Measurements from ENCODE around the gene SPTB. TPM values are rescaled to one million over a fixed set of nuclear protein-coding genes. Genes with fewer than 3 reads are reported as not detected.

Gene SPTB
- total and polyA plus RNA-seq, 10 of the 15 experiments (the other 5 are each of a cell fraction or from before 2014, with no cell fraction given), result under 0.01 to 0.04 (median 0.02) TPM; not detected in 4

- H3K4me1 ChIP-seq (ENCODE audit: control insufficient read depth, insufficient read depth, low read length), result no peaks in the 10 kb centered on the region
- CTCF ChIA-PET, result interaction anchor here (0.8 to 5.8 kb wide), 48 partner anchors 9 to 588 kb away, joined by 3 to 111 read pairs (median 8); partner anchors contain the start of genes CHURC1 and SPTB
- no peak overlapping the region for H3K4me2 ChIP-seq (ENCODE audit: control insufficient read depth, insufficient read depth)
- FAIRE-seq, result no peak
- H3K36me3 ChIP-seq (ENCODE audit: control insufficient read depth in 2 of 2, insufficient read depth in 2 of 2, low read length in 1 of 2), result no peaks in the 10 kb centered on the region
- no peaks in the 10 kb centered on the region for H4K20me1 ChIP-seq (ENCODE audit: control insufficient read depth, insufficient read depth)
- RAD21 ChIA-PET (ENCODE audit: unreplicated experiment), result interaction anchor here (0.7 to 5.6 kb wide), 32 partner anchors 10 to 382 kb away, joined by 3 to 87 read pairs (median 4); partner anchors contain the start of genes CHURC1, FNTB and SPTB
- BruUV-seq (replicated peaks), result no TSS peak
- SMC1A ChIA-PET (ENCODE audit: uncharacterized antibody, unreplicated experiment), result interaction anchor here (0.7 to 6.5 kb wide), 32 partner anchors 9 to 547 kb away, joined by 3 to 88 read pairs (median 5); partner anchors contain the start of genes CHURC1 and FNTB
- 76% methylated on average over 4 of the region's 4 CpGs for WGBS (ENCODE audit: insufficient coverage, insufficient replicate concordance, low lambda C conversion rate, missing lambda C conversion rate)
- no peak overlapping the region for H3K9ac ChIP-seq (ENCODE audit: control insufficient read depth, insufficient read depth, low read length)
- H3K27ac ChIP-seq (ENCODE audit: control insufficient read depth, insufficient read depth), result no peak overlapping the region
- no peaks in the 10 kb centered on the region for H3K79me2 ChIP-seq (ENCODE audit: control insufficient read depth, insufficient read depth, low read length)
- in situ Hi-C loops (cut with MboI), result loop anchor here (25.0 kb wide), 1 partner anchor 529 kb away; no protein-coding TSS in a partner anchor
- 0 out of 4 replicates have a peak, but pooled peaks cover 0 to 4% of the 10 kb centered on the region in 2 experiments for H3K27me3 ChIP-seq (replicated peaks in 1 of 2; ENCODE audit: control insufficient read depth in 2 of 2, insufficient read depth in 2 of 2, low read length in 1 of 2)
- POLR2A ChIA-PET, result no interaction called here
- no peak for DNase-seq (ENCODE audit: low read depth, low spot score)
- no peaks in the 10 kb centered on the region for H3K9me3 ChIP-seq (replicated peaks; ENCODE audit: control insufficient read depth, insufficient read depth, low read length)
- H3K4me3 ChIP-seq, result no peak overlapping the region
- no peak for ATAC-seq
- no peak overlapping the region for H2AFZ ChIP-seq (ENCODE audit: control insufficient read depth, low read depth, low read length)
- no peak for TF ChIP-seq STAT3 (IDR thresholded peaks at IDR 0.05; ENCODE audit: low read depth, low read length)
- no peak for TF ChIP-seq IRF4 (IDR thresholded peaks at IDR 0.05; ENCODE audit: low read depth, low read length)
- TF ChIP-seq NKRF (conservative IDR thresholded peaks at IDR 0.05), result no peak
- TF ChIP-seq SREBF2 (IDR thresholded peaks at IDR 0.05; ENCODE audit: low read length), result no peak
- TF ChIP-seq ATF7 (IDR thresholded peaks at IDR 0.05; ENCODE audit: low read depth), result no peak
- TF ChIP-seq CBX5 (IDR thresholded peaks at IDR 0.05; ENCODE audit: low read depth), result no peak
- TF ChIP-seq RUNX3 (IDR thresholded peaks at IDR 0.05; ENCODE audit: low read length), result no peak
- TF ChIP-seq FOS (IDR thresholded peaks at IDR 0.05; ENCODE audit: borderline replicate concordance, extremely low read depth, insufficient read length), result no peak
- no peak for TF ChIP-seq CREM (IDR thresholded peaks at IDR 0.05; ENCODE audit: low read depth)
- no peak for TF ChIP-seq JUND (IDR thresholded peaks at IDR 0.05; ENCODE audit: low read depth, low read length)
- TF ChIP-seq ZNF687 (IDR thresholded peaks at IDR 0.05), result no peak
- no peak for TF ChIP-seq ESRRA (IDR thresholded peaks at IDR 0.05; ENCODE audit: low read length)
- intact Hi-C loops (cut with micrococcal nuclease; ENCODE audit: unreplicated experiment), result loop anchor here (1.0 to 5.0 kb wide), 3 partner anchors 68 to 219 kb away; no protein-coding TSS in a partner anchor
Measured at GRCh38 chr14:64891173-64891838, 11.6 kb upstream of the SPTB start.
